GM18873 (cell line): ENCODE data around the gene HS6ST1.
A peak's percentile ranks its signal among the peaks of the same experiment; 100 is the strongest.
"Not testable (repeated sequence)": the region's sequence is repeated elsewhere in the genome, so short reads cannot be mapped to it uniquely, and the experiment has no call there.

Source experiments
- ATAC-seq: cut with Tn5 transposase; IDR thresholded peaks from one replicate; pipeline ENCODE4 v1.9.1; 2021; ENCODE audit warnings: mild to moderate bottlenecking, moderate library complexity, moderate number of reproducible peaks; ENCODE audit not compliant: unreplicated experiment, low FRiP score

Gene HS6ST1

GRCh38 chr2:128322715-128323554, 4.3 kb upstream of the HS6ST1 start:
- no peak for ATAC-seq

- ATAC-seq: peak; percentile 39
Observed at GRCh38 chr2:128321784-128322714, 3.4 kb upstream of the HS6ST1 start.

GRCh38 chr2:128320906-128321771, 2.5 kb upstream of the HS6ST1 start:
- no peak for ATAC-seq

GRCh38 chr2:128320192-128320905, 1.7 kb upstream of the HS6ST1 start:
- no peak for ATAC-seq

GRCh38 chr2:128319631-128320191, 1.0 kb upstream of the HS6ST1 start:
- ATAC-seq: no peak

- not testable (repeated sequence) for ATAC-seq
Observed at GRCh38 chr2:128318245-128318644, 423 bp downstream of the HS6ST1 start.

GRCh38 chr2:128317899-128318225, 806 bp downstream of the HS6ST1 start:
- not testable (repeated sequence) for ATAC-seq

- peak; percentile 45 for ATAC-seq
Observed at GRCh38 chr2:128317181-128317898, 1.3 kb downstream of the HS6ST1 start.

- ATAC-seq: no peak
Observed at GRCh38 chr2:128316777-128317180, 1.9 kb downstream of the HS6ST1 start.

GRCh38 chr2:128315829-128316776, 2.6 kb downstream of the HS6ST1 start:
- ATAC-seq: no peak

- no peak for ATAC-seq
Observed at GRCh38 chr2:128315122-128315828, 3.4 kb downstream of the HS6ST1 start.

GRCh38 chr2:128314348-128315121, 4.1 kb downstream of the HS6ST1 start:
- ATAC-seq: no peak

- ATAC-seq: no peak
Observed at GRCh38 chr2:128313931-128314347, 4.7 kb downstream of the HS6ST1 start.

- no peak for ATAC-seq
Observed at GRCh38 chr2:128313091-128313836, 5.4 kb downstream of the HS6ST1 start.

GRCh38 chr2:128312411-128312810, 6.3 kb downstream of the HS6ST1 start:
- no peak for ATAC-seq
